A549 (cell line): ENCODE measurements around the gene HMGB2.

ENCODE experiments used
- BHLHE40 ChIP-seq: IDR thresholded peaks from 2 replicates; pipeline ENCODE4 v1.6.1; 2012; ENCODE audit warnings: low read depth, low read length, inconsistent platforms
- CHD2 ChIP-seq: fragments of 150-350 bp; IDR thresholded peaks from 2 replicates; pipeline ENCODE4 v1.6.1; 2014; ENCODE audit warnings: low read length; ENCODE audit not compliant: partially characterized antibody
- EHMT2 ChIP-seq: fragments of 200-600 bp; sonication (generic); IDR thresholded peaks from 2 replicates; pipeline ENCODE4 v1.6.1; 2016; ENCODE audit warnings: antibody characterized with exemption, low read depth, mild to moderate bottlenecking, moderate library complexity
- HEYL ChIP-seq: fragments of 250-450 bp; sonication (Bioruptor Pico); IDR thresholded peaks from 2 replicates; pipeline ENCODE4 v1.8.0; 2021; ENCODE audit warnings: mild to moderate bottlenecking, moderate library complexity
- HOXA7 ChIP-seq: fragments of 250-450 bp; sonication (Bioruptor Pico); IDR thresholded peaks from 2 replicates; pipeline ENCODE4 v1.5.0; 2020; ENCODE audit warnings: mild to moderate bottlenecking, moderate library complexity
- POLR2A ChIP-seq: IDR thresholded peaks from 2 replicates; pipeline ENCODE4 v1.6.1; 2012; ENCODE audit warnings: mild to moderate bottlenecking, low read length
- POLR2AphosphoS2 ChIP-seq: conservative IDR thresholded peaks from 2 replicates; pipeline ENCODE4 v1.6.1; 2012; ENCODE audit warnings: low read length, improper control_type of control experiment, inconsistent platforms
- TF ChIP-seq, protein P1 (sequence below): IDR thresholded peaks from 2 replicates; pipeline ENCODE4 v1.6.1; 2012
- TF ChIP-seq, protein P2 (sequence below): fragments of >200 bp; sonication (Bioruptor Twin); formaldehyde crosslinking; IDR thresholded peaks from 3 replicates; pipeline ENCODE4 v1.5.1; 2016
- TF ChIP-seq, protein P3 (sequence below): IDR thresholded peaks from 2 replicates; pipeline ENCODE4 v1.6.1; 2012
- TF ChIP-seq, protein P4 (sequence below): IDR thresholded peaks from 2 replicates; pipeline ENCODE4 v1.6.1; 2012; ENCODE audit warnings: low read depth, borderline replicate concordance

DNA sequence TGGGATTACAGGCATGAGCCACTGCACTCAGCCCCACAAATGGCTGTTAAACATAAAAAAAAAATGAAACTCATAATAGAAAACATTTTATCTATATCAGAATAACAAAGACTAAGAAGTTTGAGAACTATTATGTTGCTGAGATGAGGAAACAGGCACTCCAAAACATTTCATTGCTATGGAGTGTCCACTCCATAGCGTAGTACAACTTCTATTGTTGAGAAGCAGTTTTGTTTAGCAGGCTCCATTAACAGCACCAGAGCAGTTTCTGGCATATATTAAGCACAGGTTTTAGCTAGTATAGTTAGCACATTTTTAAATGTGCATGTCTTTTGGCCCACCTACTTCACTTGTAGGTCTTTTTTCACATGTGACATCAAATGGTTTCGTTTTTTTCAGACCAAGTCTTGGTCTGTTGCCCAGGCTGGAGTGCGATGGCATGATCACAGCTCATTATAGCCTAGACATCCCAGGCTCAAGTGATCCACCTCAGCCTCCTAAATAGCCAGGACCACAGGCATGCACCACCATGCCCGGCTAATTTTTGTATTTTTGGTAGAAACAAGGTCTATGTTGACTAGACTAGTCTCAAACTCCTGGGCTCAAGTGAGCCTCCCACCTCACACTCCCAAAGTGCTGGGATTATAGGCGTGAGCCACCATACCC lies 5.8 kb downstream of the HMGB2 start:
- TF ChIP-seq CHD2: no peak
- TF ChIP-seq POLR2A: no peak
- TF ChIP-seq BHLHE40: no peak
- no peak for TF ChIP-seq HOXA7
- no peak for TF ChIP-seq POLR2AphosphoS2
- TF ChIP-seq, protein P1, sequence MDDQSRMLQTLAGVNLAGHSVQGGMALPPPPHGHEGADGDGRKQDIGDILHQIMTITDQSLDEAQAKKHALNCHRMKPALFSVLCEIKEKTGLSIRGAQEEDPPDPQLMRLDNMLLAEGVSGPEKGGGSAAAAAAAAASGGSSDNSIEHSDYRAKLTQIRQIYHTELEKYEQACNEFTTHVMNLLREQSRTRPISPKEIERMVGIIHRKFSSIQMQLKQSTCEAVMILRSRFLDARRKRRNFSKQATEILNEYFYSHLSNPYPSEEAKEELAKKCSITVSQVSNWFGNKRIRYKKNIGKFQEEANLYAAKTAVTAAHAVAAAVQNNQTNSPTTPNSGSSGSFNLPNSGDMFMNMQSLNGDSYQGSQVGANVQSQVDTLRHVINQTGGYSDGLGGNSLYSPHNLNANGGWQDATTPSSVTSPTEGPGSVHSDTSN: no peak
- TF ChIP-seq, protein P2, sequence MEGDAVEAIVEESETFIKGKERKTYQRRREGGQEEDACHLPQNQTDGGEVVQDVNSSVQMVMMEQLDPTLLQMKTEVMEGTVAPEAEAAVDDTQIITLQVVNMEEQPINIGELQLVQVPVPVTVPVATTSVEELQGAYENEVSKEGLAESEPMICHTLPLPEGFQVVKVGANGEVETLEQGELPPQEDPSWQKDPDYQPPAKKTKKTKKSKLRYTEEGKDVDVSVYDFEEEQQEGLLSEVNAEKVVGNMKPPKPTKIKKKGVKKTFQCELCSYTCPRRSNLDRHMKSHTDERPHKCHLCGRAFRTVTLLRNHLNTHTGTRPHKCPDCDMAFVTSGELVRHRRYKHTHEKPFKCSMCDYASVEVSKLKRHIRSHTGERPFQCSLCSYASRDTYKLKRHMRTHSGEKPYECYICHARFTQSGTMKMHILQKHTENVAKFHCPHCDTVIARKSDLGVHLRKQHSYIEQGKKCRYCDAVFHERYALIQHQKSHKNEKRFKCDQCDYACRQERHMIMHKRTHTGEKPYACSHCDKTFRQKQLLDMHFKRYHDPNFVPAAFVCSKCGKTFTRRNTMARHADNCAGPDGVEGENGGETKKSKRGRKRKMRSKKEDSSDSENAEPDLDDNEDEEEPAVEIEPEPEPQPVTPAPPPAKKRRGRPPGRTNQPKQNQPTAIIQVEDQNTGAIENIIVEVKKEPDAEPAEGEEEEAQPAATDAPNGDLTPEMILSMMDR: no peak
- TF ChIP-seq, protein P3, sequence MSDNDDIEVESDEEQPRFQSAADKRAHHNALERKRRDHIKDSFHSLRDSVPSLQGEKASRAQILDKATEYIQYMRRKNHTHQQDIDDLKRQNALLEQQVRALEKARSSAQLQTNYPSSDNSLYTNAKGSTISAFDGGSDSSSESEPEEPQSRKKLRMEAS: no peak
- TF ChIP-seq HEYL (CRISPR knock-in tag): no peak
- TF ChIP-seq EHMT2: no peak
- TF ChIP-seq, protein P4, sequence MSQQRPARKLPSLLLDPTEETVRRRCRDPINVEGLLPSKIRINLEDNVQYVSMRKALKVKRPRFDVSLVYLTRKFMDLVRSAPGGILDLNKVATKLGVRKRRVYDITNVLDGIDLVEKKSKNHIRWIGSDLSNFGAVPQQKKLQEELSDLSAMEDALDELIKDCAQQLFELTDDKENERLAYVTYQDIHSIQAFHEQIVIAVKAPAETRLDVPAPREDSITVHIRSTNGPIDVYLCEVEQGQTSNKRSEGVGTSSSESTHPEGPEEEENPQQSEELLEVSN: no peak
